ENCODE data around the gene VEGFC. TPM values are rescaled to one million over a fixed set of nuclear protein-coding genes. Genes with fewer than 3 reads are reported as not detected.

The VEGFC gene
- total RNA-seq, result 1 to 10 TPM; 1.1 to 3.5 TPM

GRCh38 chr4:176792326-176793059 is at the start of gene VEGFC:
TSS of gene VEGFC (minus strand) at chr4:176792922. CDS start at chr4:176792311, 611 bp downstream.
- no peaks in the 10 kb centered on the region for H3K4me1 ChIP-seq

GRCh38 chr4:176841711-176842112 is 49.0 kb upstream of the VEGFC start:
- no peak overlapping the region for H3K4me3 ChIP-seq
- TF ChIP-seq CTCF (IDR thresholded peaks at IDR 0.05), result no peak
- no peak overlapping the region for H3K9ac ChIP-seq (ENCODE audit: low read depth in 2 of 2, low read length in 2 of 2)
- no peaks in the 10 kb centered on the region for H3K27me3 ChIP-seq
- no peak overlapping the region for H3K27ac ChIP-seq
- DNase-seq, result no peak
- H3K4me1 ChIP-seq, result no peaks in the 10 kb centered on the region
- intact Hi-C loops (cut with DNase I), result no loop called here
- H3K9me3 ChIP-seq, result no peaks in the 10 kb centered on the region
- no peaks in the 10 kb centered on the region for H3K36me3 ChIP-seq

More at GRCh38 chr4:176792326-176793059, at the start of gene VEGFC:
- no peaks in the 10 kb centered on the region for H3K36me3 ChIP-seq
- TF ChIP-seq CTCF (IDR thresholded peaks at IDR 0.05), result no peak
- H3K9me3 ChIP-seq, result no peaks in the 10 kb centered on the region
- H3K9ac ChIP-seq (ENCODE audit: low read depth in 2 of 2, low read length in 2 of 2), result peak within 1 kb of the TSS in 1 of 2 donors; percentile 18
- peak; percentile 24 for DNase-seq
- H3K27ac ChIP-seq, result no peak within 1 kb of the TSS
- H3K4me3 ChIP-seq, result peak within 1 kb of the TSS; percentile 38
- peaks cover 9% of the 10 kb centered on the region for H3K27me3 ChIP-seq
- intact Hi-C loops (cut with DNase I), result loop anchor here (10.0 kb wide), 1 partner anchor 542 kb away; no protein-coding TSS in a partner anchor

GRCh38 chr4:176840166-176840565 is 47.4 kb upstream of the VEGFC start:
- Histone ChIP-seq H3K27me3 (no peaks in the 10 kb centered on the region), H3K27ac (no peak overlapping the region), H3K9ac (ENCODE audit: low read depth in 2 of 2, low read length in 2 of 2) (no peak overlapping the region), H3K4me1 (no peaks in the 10 kb centered on the region), H3K36me3 (no peaks in the 10 kb centered on the region), H3K9me3 (no peaks in the 10 kb centered on the region), H3K4me3 (no peak overlapping the region)
- no peak for TF ChIP-seq CTCF (IDR thresholded peaks at IDR 0.05)
- no peak for DNase-seq
- intact Hi-C loops (cut with DNase I), result no loop called here

GRCh38 chr4:176839656-176840055 is 46.9 kb upstream of the VEGFC start:
- Histone ChIP-seq H3K9me3 (no peaks in the 10 kb centered on the region), H3K27ac (no peak overlapping the region), H3K4me3 (no peak overlapping the region), H3K27me3 (no peaks in the 10 kb centered on the region), H3K4me1 (no peaks in the 10 kb centered on the region), H3K9ac (ENCODE audit: low read depth in 2 of 2, low read length in 2 of 2) (no peak overlapping the region), H3K36me3 (no peaks in the 10 kb centered on the region)
- TF ChIP-seq CTCF (IDR thresholded peaks at IDR 0.05), result no peak
- intact Hi-C loops (cut with DNase I), result no loop called here
- no peak for DNase-seq

GRCh38 chr4:176838601-176839433 is 46.1 kb upstream of the VEGFC start:
- no peaks in the 10 kb centered on the region for H3K9me3 ChIP-seq
- no peaks in the 10 kb centered on the region for H3K27me3 ChIP-seq
- H3K27ac ChIP-seq, result no peak overlapping the region
- intact Hi-C loops (cut with DNase I), result no loop called here
- no peak overlapping the region for H3K4me3 ChIP-seq
- no peak overlapping the region for H3K9ac ChIP-seq (ENCODE audit: low read depth in 2 of 2, low read length in 2 of 2)
- DNase-seq, result no peak
- H3K4me1 ChIP-seq, result no peaks in the 10 kb centered on the region
- no peak for TF ChIP-seq CTCF (IDR thresholded peaks at IDR 0.05)
- no peaks in the 10 kb centered on the region for H3K36me3 ChIP-seq
